ENCODE data around the gene SKI. TPM values are rescaled to one million over a fixed set of nuclear protein-coding genes. Genes with fewer than 3 reads are reported as not detected.
A peak's percentile ranks its signal among the peaks of the same experiment; 100 is the strongest.

The SKI gene
- 131 and 132 TPM in 2 replicates for total RNA-seq
- long read RNA-seq, partial matches to known transcripts: 1 of 9 reads
- long read RNA-seq, other reads (novel, unspliced or antisense): 8 of 9 reads

DNA sequence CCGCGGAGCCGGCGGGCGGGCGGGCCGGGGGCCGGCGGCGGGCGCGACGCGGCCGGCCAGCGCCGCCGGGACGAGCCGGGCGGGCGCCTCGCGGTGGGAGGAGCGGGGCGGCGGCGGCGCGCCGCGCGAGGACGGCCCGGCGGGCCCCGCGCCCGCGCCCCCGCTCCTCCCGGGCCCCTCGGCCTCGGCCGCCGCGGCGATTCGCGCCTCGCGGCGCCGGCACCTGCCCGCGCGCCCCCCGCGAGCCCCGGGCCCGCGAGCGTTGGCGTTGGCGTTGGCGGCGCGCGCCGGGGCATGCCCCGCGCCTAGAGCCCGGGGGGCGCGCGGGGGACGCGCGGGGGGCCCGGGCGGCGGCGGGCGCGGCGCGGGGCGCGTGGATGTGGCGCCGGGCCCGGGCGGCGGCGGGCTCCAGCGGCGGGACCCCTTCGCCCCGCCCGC, at the start of gene SKI:
Gene SKI (plus strand): TSS at position 163 of the 438 bp plus-strand sequence. CDS start 448 bp downstream, outside the sequence.
- Mint-ChIP-seq H3K27ac (ENCODE audit: unreplicated experiment) (peak within 1 kb of the TSS; percentile 96), H3K36me3 (ENCODE audit: unreplicated experiment) (peaks cover 14% of the 10 kb centered on the region), H3K4me3 (ENCODE audit: unreplicated experiment) (peak within 1 kb of the TSS; percentile 96), H3K9me3 (ENCODE audit: unreplicated experiment) (no peaks in the 10 kb centered on the region), H3K27me3 (ENCODE audit: unreplicated experiment) (no peaks in the 10 kb centered on the region), H3K4me1 (ENCODE audit: unreplicated experiment) (peaks cover 29% of the 10 kb centered on the region)
- DNase-seq (ENCODE audit: extremely low spot score, unreplicated experiment): no peak
- TF ChIP-seq, protein P1, sequence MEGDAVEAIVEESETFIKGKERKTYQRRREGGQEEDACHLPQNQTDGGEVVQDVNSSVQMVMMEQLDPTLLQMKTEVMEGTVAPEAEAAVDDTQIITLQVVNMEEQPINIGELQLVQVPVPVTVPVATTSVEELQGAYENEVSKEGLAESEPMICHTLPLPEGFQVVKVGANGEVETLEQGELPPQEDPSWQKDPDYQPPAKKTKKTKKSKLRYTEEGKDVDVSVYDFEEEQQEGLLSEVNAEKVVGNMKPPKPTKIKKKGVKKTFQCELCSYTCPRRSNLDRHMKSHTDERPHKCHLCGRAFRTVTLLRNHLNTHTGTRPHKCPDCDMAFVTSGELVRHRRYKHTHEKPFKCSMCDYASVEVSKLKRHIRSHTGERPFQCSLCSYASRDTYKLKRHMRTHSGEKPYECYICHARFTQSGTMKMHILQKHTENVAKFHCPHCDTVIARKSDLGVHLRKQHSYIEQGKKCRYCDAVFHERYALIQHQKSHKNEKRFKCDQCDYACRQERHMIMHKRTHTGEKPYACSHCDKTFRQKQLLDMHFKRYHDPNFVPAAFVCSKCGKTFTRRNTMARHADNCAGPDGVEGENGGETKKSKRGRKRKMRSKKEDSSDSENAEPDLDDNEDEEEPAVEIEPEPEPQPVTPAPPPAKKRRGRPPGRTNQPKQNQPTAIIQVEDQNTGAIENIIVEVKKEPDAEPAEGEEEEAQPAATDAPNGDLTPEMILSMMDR (IDR thresholded peaks at IDR 0.05): no peak

DNA sequence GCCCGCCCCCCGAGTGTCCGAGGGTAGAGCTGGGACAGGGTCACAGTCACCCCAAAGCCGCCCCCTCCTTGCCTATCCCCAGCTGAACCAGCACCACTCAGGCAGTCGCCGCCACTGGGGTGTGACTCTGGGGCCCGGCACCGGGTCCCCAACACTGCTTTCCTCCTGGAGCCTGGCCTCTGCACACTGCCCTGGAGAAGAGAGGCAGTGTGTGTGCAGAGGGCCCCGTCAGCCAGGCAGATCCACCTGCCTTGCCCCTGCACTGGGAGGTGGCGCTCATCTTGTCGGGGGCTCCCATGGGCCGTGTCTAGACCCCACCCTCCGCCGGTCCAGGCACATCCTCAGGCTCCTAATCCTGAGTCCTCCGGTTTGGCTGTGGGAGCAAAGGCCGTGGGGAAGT, 49.2 kb upstream of the SKI start:
- no peak overlapping the region for H3K27ac Mint-ChIP-seq (ENCODE audit: unreplicated experiment)
- no peaks in the 10 kb centered on the region for H3K9me3 Mint-ChIP-seq (ENCODE audit: unreplicated experiment)
- no peaks in the 10 kb centered on the region for H3K27me3 Mint-ChIP-seq (ENCODE audit: unreplicated experiment)
- peaks cover 8% of the 10 kb centered on the region for H3K4me1 Mint-ChIP-seq (ENCODE audit: unreplicated experiment)
- DNase-seq (ENCODE audit: extremely low spot score, unreplicated experiment): no peak
- H3K36me3 Mint-ChIP-seq (ENCODE audit: unreplicated experiment): no peaks in the 10 kb centered on the region
- TF ChIP-seq, protein P1 (IDR thresholded peaks at IDR 0.05): no peak
- no peak overlapping the region for H3K4me3 Mint-ChIP-seq (ENCODE audit: unreplicated experiment)

- H3K36me3 Mint-ChIP-seq (ENCODE audit: unreplicated experiment): peaks cover 3% of the 10 kb centered on the region
- H3K4me1 Mint-ChIP-seq (ENCODE audit: unreplicated experiment): peaks cover 8% of the 10 kb centered on the region
- H3K4me3 Mint-ChIP-seq (ENCODE audit: unreplicated experiment): no peak overlapping the region
- TF ChIP-seq, protein P1 (IDR thresholded peaks at IDR 0.05): no peak
- no peaks in the 10 kb centered on the region for H3K27me3 Mint-ChIP-seq (ENCODE audit: unreplicated experiment)
- no peak overlapping the region for H3K27ac Mint-ChIP-seq (ENCODE audit: unreplicated experiment)
- H3K9me3 Mint-ChIP-seq (ENCODE audit: unreplicated experiment): no peaks in the 10 kb centered on the region
- no peak for DNase-seq (ENCODE audit: extremely low spot score, unreplicated experiment)
Observed at GRCh38 chr1:2179283-2180013, 48.7 kb upstream of the SKI start.

DNA sequence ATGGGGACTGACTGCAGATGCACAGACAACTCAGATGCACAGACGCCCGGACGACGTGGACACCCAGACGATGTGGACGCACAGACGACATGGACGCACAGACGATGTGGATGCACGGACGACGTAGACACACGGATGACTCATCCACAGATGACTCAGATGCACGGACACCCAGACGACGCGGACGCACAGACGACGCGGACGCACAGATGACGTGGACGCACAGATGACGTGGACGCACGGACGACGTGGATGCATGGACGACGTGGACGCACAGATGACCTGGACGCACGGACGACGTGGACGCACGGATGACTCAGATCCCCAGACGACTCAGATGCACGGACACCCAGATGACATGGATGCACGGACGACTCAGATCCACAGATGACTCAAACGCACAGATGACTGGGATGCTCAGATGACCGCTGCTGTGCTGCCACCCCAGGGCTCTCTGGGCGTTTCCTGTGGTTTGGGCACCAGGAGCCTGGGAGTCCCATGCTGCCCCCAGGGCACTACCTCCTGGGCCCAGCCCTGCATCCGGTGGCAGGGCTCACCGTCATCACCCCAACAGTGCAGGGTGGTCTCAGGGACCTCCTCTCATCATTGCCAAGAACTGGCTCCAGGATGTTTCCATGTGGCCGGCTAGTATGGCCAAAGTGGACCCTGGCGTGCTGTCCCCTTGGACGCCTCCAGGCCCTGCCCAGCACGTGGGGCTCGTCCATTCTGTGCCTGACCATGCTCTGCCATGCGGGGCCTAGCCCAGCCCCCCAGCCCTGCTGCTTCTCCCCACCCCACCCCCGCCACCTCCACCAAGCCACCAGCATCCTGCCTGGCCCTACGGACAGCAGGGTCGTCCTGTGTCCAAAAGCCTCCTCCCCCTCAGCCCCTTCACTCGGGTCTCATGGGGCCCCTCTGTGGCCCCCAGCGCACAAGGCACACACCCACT, 47.5 kb upstream of the SKI start:
- Mint-ChIP-seq H3K36me3 (ENCODE audit: unreplicated experiment) (peaks cover 3% of the 10 kb centered on the region), H3K27ac (ENCODE audit: unreplicated experiment) (no peak overlapping the region), H3K27me3 (ENCODE audit: unreplicated experiment) (no peaks in the 10 kb centered on the region), H3K4me1 (ENCODE audit: unreplicated experiment) (peaks cover 8% of the 10 kb centered on the region), H3K9me3 (ENCODE audit: unreplicated experiment) (no peaks in the 10 kb centered on the region), H3K4me3 (ENCODE audit: unreplicated experiment) (no peak overlapping the region)
- DNase-seq (ENCODE audit: extremely low spot score, unreplicated experiment): no peak
- TF ChIP-seq, protein P1 (IDR thresholded peaks at IDR 0.05): no peak

Data from osteocyte (in vitro differentiated cells).